GM21447 (cell line): ENCODE results near the gene CARMIL1.

Source experiments
- ATAC-seq: cut with Tn5 transposase; IDR thresholded peaks from one replicate; pipeline ENCODE4 v1.9.1; 2021; ENCODE audit not compliant: unreplicated experiment

The CARMIL1 gene

DNA sequence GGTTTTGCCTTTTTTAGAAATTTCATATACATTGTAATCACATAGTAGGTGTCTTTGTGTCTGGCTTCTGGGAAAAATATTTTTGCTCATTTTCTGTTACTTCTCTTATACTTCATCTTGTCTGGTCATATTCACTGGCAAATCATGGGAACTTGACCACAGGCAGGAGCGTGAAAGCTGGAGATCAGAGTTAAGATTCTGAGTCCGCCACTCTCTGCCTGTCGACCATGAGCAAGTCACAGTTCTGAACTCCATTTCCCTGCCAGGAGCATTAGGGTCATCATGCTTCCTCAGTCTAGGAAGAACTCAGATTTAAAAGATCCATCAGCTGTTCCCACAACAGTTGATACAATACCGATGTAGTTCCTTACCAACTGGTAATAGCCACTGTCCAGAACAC lies 360.5 kb downstream of the CARMIL1 start:
- no peak for ATAC-seq

DNA sequence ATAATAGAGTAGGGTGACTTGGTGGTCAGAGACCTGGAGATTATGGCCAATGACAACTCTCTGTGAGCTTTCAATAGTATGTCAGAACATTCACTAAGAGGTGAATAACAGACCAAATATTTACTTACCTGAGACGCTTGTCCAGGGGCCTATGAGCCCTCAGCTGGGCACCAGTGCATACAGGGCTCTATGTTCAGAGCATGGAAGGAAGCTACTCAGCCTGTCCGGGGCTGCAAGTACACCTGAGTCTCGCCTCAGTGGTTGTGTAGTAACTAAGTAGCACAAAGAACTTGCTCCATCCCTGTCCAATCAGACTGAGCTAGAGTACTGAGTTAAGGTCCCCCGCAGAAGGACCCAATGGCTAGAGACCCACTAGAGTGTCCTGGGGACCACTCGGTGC lies 361.3 kb downstream of the CARMIL1 start:
- no peak for ATAC-seq

DNA sequence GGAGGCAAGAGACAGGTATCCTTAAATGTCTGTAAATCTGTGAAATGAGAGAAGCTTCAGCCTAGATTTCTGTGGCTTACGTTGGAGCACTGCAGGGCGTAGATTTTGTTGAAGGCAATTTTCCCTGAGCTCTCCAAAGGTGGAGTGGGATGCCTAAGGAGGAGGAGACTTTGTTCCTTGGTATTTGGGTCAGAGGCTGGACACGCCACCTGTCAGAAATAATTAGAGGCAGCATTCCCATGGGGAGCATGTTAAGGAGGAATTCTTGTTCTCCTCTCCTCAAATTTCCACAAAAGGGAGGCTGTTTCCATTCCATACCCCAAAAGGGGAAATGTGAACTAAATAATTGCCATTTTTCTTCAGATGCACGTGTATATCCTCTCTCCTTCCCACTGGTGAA lies 361.7 kb downstream of the CARMIL1 start:
- no peak for ATAC-seq

DNA sequence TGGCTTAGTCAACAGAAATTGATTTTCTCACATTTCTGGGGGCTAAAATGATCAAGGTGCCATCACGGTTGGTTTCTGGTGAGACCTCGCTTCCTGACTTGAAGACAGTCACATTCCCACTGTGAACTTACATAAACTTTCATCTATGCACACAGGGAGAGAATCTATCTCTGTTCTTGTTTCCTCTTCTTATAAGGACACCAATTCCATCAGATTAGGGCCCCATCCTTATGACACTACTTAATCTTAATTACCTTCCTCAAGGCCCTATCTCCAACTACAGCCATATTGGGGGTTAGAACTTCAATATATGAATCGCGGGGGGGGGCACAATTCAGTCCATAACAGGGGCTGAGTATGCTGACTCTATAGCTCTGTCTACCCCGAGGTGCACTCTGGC lies 362.2 kb downstream of the CARMIL1 start:
- no peak for ATAC-seq

DNA sequence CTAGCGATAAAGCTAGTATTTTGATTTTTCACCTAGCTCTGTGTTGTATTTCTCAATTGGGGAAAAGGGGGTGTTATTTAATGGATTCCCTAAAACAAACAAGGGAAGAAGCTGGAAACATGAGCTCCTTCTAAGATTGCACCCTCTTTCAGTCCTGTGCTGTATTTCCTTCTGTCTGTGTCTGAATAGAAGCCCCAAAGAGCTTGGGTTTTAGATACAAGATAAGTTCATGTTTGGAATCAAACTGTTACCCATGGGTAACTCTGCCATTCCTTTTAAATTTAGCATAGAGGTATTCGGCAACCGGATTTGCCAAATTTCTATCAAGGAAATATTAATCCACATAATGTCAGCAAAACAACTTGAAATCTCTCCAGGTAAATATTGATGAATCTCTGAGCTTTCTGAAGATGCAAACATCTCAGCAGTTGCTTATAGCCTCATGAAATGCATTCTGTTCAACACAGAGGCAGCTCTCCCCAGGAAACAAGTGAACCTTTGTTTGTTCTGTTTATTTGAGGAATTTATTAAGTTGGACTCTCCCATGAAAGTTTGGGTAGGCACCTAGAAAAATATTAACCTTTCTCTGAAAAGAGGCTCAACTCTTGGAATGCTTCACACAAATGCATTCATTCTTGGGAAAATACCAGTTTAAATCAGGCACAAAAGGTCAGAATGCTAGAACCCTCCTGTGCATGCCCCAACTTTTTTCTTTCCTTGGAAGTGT lies 362.9 kb downstream of the CARMIL1 start:
- ATAC-seq: no peak

DNA sequence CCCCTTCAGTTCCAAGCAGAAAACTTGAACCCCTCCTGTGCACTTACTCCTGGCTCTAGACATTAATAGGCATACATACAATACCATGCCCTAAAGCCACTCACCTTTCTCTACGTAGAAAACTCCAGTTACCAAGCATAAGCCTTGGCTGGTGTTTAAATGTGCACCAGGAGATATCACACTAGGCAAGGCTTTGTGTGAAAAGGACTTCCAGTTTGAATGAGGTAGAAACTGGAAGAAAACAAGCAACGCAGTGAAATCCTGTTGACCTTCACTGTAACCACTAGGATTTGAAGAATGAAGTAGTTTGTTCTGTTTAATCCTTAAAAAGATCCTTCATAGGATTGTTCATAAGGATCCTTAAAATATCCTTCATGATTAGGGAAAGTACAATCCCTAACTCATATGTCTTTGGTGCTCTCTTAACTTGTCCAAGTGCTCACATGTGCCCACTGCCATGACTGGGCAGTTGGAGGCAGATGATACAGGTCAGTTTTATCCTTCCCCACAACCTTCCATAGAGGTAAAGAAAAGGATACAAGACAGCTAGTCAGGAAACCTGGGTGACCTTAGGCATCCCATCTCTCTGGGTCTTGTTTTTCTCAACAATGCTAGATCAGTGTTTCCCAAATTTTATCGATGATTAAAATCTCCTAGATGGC lies 363.6 kb downstream of the CARMIL1 start:
- ATAC-seq: no peak

DNA sequence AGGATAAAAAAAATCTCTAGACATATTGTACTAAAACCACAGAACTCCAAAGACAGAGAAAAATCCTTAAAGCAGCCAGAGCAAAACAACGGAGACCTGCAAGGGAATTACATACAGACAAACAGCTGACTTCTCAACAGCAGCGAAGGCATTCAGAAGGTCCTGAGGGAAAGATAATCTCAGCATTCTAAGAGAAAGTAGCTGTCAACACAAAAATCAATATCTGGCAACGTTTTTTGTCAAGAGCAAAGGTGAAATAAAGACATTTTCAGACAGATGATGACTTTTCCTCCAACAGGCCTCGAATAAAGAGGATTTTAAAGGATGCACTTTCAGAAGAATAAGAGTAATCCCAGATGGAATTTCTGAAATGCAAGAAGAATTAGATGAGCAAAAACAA lies 366.7 kb downstream of the CARMIL1 start:
- ATAC-seq: no peak

DNA sequence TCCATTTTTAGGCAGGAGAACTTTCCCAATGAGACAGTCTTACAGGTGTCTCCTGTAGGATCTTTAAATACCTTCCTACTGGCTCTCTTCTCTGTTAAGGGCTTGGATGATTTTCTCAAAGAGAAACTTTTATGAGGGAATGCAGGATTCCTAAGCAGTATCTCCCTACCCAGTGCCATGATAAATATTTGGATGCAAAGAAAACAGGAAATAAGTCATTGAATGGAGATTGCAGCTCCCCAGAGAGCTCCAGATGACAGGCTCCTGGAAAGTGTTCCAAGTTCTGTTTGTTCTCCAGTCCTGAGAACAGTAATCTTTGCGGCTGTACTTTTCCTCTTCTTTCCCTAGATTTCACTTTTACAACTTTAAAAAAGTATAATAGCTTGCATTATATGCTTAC lies 370.4 kb downstream of the CARMIL1 start:
- ATAC-seq: no peak

DNA sequence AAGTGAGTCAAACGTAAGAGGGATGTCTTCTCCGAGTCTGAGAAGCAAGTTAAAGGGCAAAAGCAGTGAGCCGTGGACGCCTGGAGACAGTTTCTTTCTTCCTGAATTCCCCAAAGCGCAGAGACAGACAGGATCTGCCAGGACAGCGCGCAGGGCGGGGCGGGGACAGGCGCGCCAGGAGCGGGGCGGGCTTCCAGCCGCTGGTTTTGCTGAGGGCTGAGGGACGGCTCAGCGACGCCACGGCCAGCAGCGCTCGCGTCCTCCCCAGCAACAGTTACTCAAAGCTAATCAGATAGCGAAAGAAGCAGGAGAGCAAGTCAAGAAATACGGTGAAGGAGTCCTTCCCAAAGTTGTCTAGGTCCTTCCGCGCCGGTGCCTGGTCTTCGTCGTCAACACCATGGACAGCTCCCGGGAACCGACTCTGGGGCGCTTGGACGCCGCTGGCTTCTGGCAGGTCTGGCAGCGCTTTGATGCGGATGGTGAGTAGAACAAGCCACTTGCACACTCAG lies 372.9 kb downstream of the CARMIL1 start, which contains the start of gene SCGN:
TSS of gene SCGN (plus strand) at position 209 of the 509 bp plus-strand sequence. CDS start at position 398, 189 bp downstream.
- no peak for ATAC-seq

DNA sequence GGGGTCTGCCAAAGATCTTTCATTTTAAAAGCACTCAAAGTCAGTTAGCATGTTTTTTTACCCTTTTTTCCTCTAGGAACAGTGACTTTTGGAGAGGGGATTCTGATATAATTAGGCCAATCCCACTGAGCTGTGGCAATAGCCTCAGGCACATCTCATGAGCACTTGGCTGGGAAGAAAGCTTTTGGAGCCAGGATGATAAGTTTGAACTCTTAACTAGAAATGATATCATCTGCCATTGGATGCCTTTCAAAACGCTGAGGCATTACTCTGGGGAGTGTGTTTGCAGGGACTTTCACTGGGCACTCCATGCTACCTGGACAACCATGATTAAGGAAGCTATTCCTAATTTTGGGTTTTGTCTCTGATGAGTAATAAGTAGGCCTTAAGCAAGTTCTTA lies 376.5 kb downstream of the CARMIL1 start:
- no peak for ATAC-seq

DNA sequence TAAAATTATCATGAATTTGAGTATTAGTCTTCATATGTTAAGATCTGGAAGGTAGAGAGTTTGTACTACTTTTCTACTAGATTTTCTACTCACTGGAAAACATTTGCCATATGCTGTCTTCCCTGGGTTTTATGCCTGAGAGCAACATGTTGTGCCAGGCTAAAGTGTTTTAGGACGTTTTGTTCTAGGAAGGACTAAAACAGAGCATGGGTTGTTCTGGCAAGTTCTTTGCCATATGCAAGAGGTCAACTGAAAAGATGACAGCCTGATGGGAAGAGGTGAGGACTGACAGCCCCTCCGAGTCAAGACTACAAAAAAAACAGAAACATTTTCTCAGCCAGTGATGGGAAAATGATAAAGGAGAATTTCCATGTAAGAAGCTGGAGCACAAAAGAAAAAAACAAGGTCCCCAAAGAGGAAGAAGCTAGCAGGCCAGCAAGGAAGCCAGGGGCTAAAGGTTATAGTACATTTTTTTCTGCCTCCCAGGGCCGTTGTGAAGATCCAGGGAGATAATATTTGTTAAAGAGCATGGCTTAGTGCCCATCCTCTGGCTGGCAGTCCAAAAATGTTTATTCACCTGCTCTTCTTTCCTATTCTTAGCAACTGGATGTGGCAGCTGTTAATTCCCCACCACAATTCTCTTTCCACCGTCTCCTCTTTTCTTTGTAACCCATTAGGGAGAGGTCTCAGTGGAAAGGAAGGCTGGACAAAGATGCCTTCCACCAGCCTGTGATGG lies 380.6 kb downstream of the CARMIL1 start:
- no peak for ATAC-seq

DNA sequence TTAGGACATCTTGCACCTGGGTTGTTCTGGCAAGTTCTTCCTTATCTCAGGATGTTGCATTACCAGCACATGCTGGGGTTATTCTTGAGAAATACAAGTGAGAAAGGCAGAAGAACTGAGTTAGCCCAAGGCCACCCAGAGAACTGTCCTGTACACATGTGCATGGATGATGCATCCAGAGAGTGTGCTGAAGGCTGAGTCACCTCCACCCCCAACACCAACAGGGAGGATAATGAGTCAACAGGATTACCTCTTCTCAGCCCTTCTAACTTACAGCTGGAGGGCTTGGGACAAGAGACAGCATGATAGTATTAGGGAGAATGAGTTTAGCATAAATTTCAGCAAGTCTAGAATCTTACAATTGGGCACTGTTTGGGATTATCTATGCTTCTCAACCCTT lies 381.3 kb downstream of the CARMIL1 start:
- no peak for ATAC-seq

DNA sequence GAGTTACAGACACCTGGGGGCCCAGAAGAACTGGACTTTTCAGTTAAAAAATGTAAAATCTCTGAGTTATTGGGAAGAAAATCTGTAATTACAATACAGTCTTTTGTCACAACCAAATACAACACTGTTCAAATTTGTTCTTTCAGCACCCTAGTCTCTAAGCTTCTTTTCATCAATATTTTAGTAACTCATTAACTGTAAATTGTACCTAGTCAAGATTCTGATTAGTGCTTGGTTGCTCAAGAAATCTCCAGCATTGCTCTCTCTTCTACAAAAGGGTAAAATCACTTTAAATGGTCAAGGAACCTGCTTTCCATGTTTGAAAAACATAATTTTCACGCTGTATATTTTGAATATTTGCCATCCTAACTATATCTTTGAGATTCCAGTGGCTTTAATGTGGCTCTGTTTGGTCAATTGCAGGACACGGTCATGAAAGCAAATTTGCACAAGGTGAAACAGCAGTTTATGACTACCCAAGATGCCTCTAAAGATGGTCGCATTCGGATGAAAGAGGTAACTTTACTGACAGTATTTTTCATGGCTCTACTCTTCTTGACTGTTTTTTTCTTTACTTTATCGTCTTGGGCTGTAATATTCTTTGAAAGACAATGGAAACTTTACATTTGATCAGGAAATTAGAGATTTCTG lies 382.1 kb downstream of the CARMIL1 start:
- no peak for ATAC-seq

DNA sequence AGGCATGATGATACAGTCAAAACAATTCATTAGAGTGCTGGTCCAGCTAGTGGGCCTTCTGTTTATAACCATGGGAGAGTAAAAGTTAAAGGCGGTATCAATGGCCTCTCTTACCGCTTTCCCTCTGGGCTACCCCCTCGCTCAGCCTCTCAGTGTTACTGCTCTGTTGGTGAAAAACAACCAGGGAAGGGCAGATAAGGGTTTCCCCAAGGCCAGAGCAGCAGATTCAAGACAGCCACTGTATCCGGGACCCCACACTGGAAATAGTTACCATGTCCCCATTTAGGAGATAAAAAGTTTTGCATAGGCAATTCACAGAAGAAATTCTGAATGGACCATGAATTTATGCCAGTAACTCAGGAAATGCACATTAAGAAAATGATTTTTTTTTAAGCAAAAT lies 386.3 kb downstream of the CARMIL1 start:
- ATAC-seq: no peak

DNA sequence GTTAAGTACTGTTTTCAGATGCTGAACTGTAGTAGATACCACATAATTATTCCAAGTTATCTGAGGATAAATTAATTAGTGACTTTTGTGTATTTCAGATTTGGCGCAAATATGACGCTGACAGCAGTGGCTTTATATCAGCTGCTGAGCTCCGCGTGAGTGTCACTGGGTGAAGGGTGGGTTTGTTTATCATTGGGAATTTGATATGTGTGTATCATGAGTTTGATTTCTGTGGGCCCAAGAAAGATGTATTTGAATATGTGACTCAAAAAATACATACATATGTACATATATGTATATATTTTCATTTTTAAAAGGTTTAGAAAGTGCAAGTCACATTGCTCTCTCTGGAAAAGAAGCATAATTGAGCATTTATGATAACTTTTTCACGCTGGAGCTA lies 390.2 kb downstream of the CARMIL1 start:
- ATAC-seq: no peak
